ENCODE data around the gene NTHL1. TPM values are rescaled to one million over a fixed set of nuclear protein-coding genes. Genes with fewer than 3 reads are reported as not detected.
A peak's percentile ranks its signal among the peaks of the same experiment; 100 is the strongest.

The NTHL1 gene
- total RNA-seq, 1 donor from 2014 or later = 44.0 TPM

GRCh38 chr16:2082171-2082982 is 34.7 kb upstream of the NTHL1 start:
- Histone ChIP-seq H3K4me3 (ENCODE audit: low read depth, low read length) (no peak overlapping the region), H3K36me3 (ENCODE audit: control insufficient read depth, insufficient read depth, low read length) (peaks cover 26% of the 10 kb centered on the region), H3K27me3 (ENCODE audit: control insufficient read depth, insufficient read depth, low read length) (no peaks in the 10 kb centered on the region)
- DNase-seq (ENCODE audit: low read depth) (peak; percentile 75), FAIRE-seq (no peak)
- TF ChIP-seq CTCF (IDR thresholded peaks at IDR 0.05; ENCODE audit: insufficient read depth, low read length, severe bottlenecking) = peak; percentile 32

- H3K4me3 ChIP-seq (ENCODE audit: low read depth, low read length) = no peak overlapping the region
- TF ChIP-seq CTCF (IDR thresholded peaks at IDR 0.05; ENCODE audit: insufficient read depth, low read length, severe bottlenecking) = no peak
- H3K27me3 ChIP-seq (ENCODE audit: control insufficient read depth, insufficient read depth, low read length) = no peaks in the 10 kb centered on the region
- DNase-seq (ENCODE audit: low read depth) (no peak), FAIRE-seq (no peak)
- H3K36me3 ChIP-seq (ENCODE audit: control insufficient read depth, insufficient read depth, low read length) = peaks cover 26% of the 10 kb centered on the region
These were observed 33.8 kb upstream of the NTHL1 start for GRCh38 chr16:2081201-2082084.

GRCh38 chr16:2079991-2080390 is 32.4 kb upstream of the NTHL1 start:
- Histone ChIP-seq H3K4me3 (ENCODE audit: low read depth, low read length) (no peak overlapping the region), H3K36me3 (ENCODE audit: control insufficient read depth, insufficient read depth, low read length) (peaks cover 27% of the 10 kb centered on the region), H3K27me3 (ENCODE audit: control insufficient read depth, insufficient read depth, low read length) (no peaks in the 10 kb centered on the region)
- no peak for FAIRE-seq
- no peak for TF ChIP-seq CTCF (IDR thresholded peaks at IDR 0.05; ENCODE audit: insufficient read depth, low read length, severe bottlenecking)
- no peak for DNase-seq (ENCODE audit: low read depth)

GRCh38 chr16:2079311-2079800 is 31.7 kb upstream of the NTHL1 start:
- TF ChIP-seq CTCF (IDR thresholded peaks at IDR 0.05; ENCODE audit: insufficient read depth, low read length, severe bottlenecking) = no peak

GRCh38 chr16:2078691-2079090 is 31.1 kb upstream of the NTHL1 start:
- no peak for FAIRE-seq
- Histone ChIP-seq H3K27me3 (ENCODE audit: control insufficient read depth, insufficient read depth, low read length) (no peaks in the 10 kb centered on the region), H3K4me3 (ENCODE audit: low read depth, low read length) (no peak overlapping the region), H3K36me3 (ENCODE audit: control insufficient read depth, insufficient read depth, low read length) (peaks cover 28% of the 10 kb centered on the region)
- TF ChIP-seq CTCF (IDR thresholded peaks at IDR 0.05; ENCODE audit: insufficient read depth, low read length, severe bottlenecking) = no peak
- DNase-seq (ENCODE audit: low read depth) = no peak

More at GRCh38 chr16:2079311-2079800, 31.7 kb upstream of the NTHL1 start:
- peak; percentile 72 for FAIRE-seq
- no peaks in the 10 kb centered on the region for H3K27me3 ChIP-seq (ENCODE audit: control insufficient read depth, insufficient read depth, low read length)
- no peak for DNase-seq (ENCODE audit: low read depth)
- peaks cover 28% of the 10 kb centered on the region for H3K36me3 ChIP-seq (ENCODE audit: control insufficient read depth, insufficient read depth, low read length)
- H3K4me3 ChIP-seq (ENCODE audit: low read depth, low read length) = no peak overlapping the region
